Panc1 (cell line): ENCODE measurements around the gene CHSY1. TPM values are rescaled to one million over a fixed set of nuclear protein-coding genes. Genes with fewer than 3 reads are reported as not detected.

Experiments
- ATAC-seq: fragments of 200-7000 bp; cut with Tn5 transposase; 2 replicates; pipeline ENCODE4 v1.9.1; 2020; ENCODE audit warnings: mild to moderate bottlenecking, moderate library complexity
- BruUV-seq: library from RNA; stranded (reverse); fragments of 400-500 nt; replicated peaks from 2 replicates; lab custom pipeline; 2021; lab: Mats Ljungman, UMichigan
- CTCF ChIA-PET: fragments of 300-600 bp; sonication (Branson Sonifier 250); formaldehyde crosslinking; loops from one replicate; lab custom pipeline; 2022; ENCODE audit warnings: antibody characterized with exemption; lab: Charles Lee
- POLR2A ChIA-PET: fragments of 300-600 bp; sonication (Branson Sonifier 250); formaldehyde crosslinking; loops from one replicate; lab custom pipeline; 2022; ENCODE audit warnings: antibody characterized with exemption; lab: Charles Lee
- DNase-seq: peaks from one replicate; pipeline ENCODE4 v3.0.0-alpha.2; 2010; ENCODE audit warnings: low read depth, low spot score
- H3K27ac ChIP-seq: 2 replicates; pipeline ENCODE4 v1.5.1; 2011; ENCODE audit warnings: mild to moderate bottlenecking, low read length, inconsistent platforms
- H3K27me3 ChIP-seq: fragments of 200-500 bp; sonication (Bioruptor generic); 2 replicates; pipeline ENCODE4 v1.6.0; 2014; ENCODE audit warnings: low read length, inconsistent platforms; ENCODE audit not compliant: control insufficient read depth, insufficient read depth
- H3K36me3 ChIP-seq: fragments of 200-500 bp; sonication (Bioruptor generic); 2 replicates; pipeline ENCODE4 v1.5.1; 2014; ENCODE audit warnings: inconsistent platforms, mild to moderate bottlenecking, low read length, moderate library complexity; ENCODE audit not compliant: control insufficient read depth, insufficient read depth
- H3K4me1 ChIP-seq: 2 replicates; pipeline ENCODE4 v1.5.1; 2011; ENCODE audit warnings: inconsistent platforms, mild to moderate bottlenecking, low read length, moderate library complexity; ENCODE audit not compliant: control insufficient read depth, insufficient read depth
- H3K4me3 ChIP-seq, 2 experiments: 2 replicates each; pipeline ENCODE4 v1.5.1; 2011 to 2012; ENCODE audit warnings: low read depth in 2 of 2, low read length in 2 of 2, mild to moderate bottlenecking in 2 of 2, inconsistent platforms in 1 of 2, moderate library complexity in 1 of 2
- H3K9me3 ChIP-seq: fragments of 200-500 bp; sonication (Bioruptor generic); 2 replicates; pipeline ENCODE4 v1.5.1; 2014; ENCODE audit warnings: low read depth, mild to moderate bottlenecking, inconsistent platforms, low read length, moderate library complexity; ENCODE audit not compliant: control insufficient read depth, insufficient read depth
- POLR2AphosphoS5 ChIP-seq: IDR thresholded peaks from 2 replicates; pipeline ENCODE4 v1.6.1; 2012; ENCODE audit warnings: mild to moderate bottlenecking, low read depth, low read length, moderate library complexity
- REST ChIP-seq, 2 experiments: IDR thresholded peaks; 2 replicates each; pipeline ENCODE4 v1.6.1; 2011 to 2012; ENCODE audit warnings: low read depth in 2 of 2, control low read depth in 1 of 2, low read length in 1 of 2, mild to moderate bottlenecking in 1 of 2, moderate library complexity in 1 of 2; ENCODE audit not compliant: insufficient read depth in 1 of 2
- SIN3A ChIP-seq: IDR thresholded peaks from 2 replicates; pipeline ENCODE4 v1.6.1; 2012; ENCODE audit warnings: low read depth, mild to moderate bottlenecking, low read length, moderate library complexity, borderline replicate concordance; ENCODE audit not compliant: insufficient read depth
- TCF7L2 ChIP-seq: IDR thresholded peaks from 2 replicates; pipeline ENCODE4 v1.6.1; 2011; ENCODE audit warnings: mild to moderate bottlenecking, low read depth, low read length, inconsistent platforms
- in situ Hi-C: cut with HindIII; loops from 2 replicates; pipeline ENCODE4 v1.10.0; 2016; ENCODE audit warnings: low sequenced_read_pairs, low pct_unique_long_range_greater_than_20kb
- intact Hi-C: fragments of 100-400 bp; cut with micrococcal nuclease; formaldehyde crosslinking; loops from one replicate; pipeline ENCODE4 v1.10.0; 2022; ENCODE audit not compliant: unreplicated experiment
- total RNA-seq: library from RNA; stranded (reverse); gene quantifications from one replicate; pipeline ENCODE4 v1.2.1, GENCODE V29; 2021; ENCODE audit not compliant: unreplicated experiment
- TF ChIP-seq, protein P1 (sequence below): fragments of 450-650 bp; IDR thresholded peaks from 2 replicates; pipeline ENCODE4 v1.5.1; 2017; ENCODE audit warnings: mild to moderate bottlenecking

Gene CHSY1
- total RNA-seq, 1 experiment from 2014 or later = 50.8 TPM

DNA sequence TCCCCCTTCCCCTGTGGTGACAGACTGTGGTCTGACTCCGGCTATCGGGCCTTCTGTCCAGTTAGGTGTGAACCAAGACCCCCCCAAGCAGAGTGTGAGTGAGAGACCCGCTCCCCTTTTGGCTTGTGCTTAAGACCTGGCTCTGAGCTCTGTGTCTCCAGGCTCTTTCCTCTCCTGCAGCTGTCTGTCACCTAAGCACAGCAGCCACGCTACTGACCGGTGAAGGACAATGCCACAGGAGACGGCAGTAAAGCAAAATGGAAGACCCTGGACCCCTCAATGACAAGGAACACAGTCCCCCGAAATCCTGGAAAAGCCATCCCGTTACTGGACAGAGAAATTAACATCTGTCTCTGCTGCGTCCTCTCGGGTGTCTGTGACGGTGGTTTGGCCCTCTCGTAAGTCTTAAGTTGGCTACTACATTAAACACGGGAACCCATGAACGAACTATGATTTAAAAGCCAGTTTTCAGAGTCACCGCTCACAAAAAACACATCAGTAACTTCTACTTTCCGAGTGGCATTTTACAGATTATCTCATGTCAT lies 53.7 kb downstream of the CHSY1 start:
- POLR2A ChIA-PET = no interaction called here
- no peak for ATAC-seq
- DNase-seq = no peak
- H3K9me3 ChIP-seq = no peaks in the 10 kb centered on the region
- peak overlapping the region; percentile 57 for H3K27ac ChIP-seq
- peaks cover 60% of the 10 kb centered on the region for H3K4me1 ChIP-seq
- H3K36me3 ChIP-seq = no peaks in the 10 kb centered on the region
- no peaks in the 10 kb centered on the region for H3K27me3 ChIP-seq
- no peak overlapping the region for H3K4me3 ChIP-seq
- in situ Hi-C loops = no loop called here
- CTCF ChIA-PET = interaction anchor here (0.6 kb wide), 1 partner anchor 1455 kb away, joined by 3 read pairs; no protein-coding TSS in a partner anchor
- TF ChIP-seq POLR2AphosphoS5 (no peak), REST (IDR thresholded peaks at IDR 0.05; ENCODE audit: insufficient read depth in 1 of 2, low read depth in 2 of 2, low read length in 1 of 2) (no peak), SIN3A (no peak), TCF7L2 (no peak)
- TF ChIP-seq, protein P1, sequence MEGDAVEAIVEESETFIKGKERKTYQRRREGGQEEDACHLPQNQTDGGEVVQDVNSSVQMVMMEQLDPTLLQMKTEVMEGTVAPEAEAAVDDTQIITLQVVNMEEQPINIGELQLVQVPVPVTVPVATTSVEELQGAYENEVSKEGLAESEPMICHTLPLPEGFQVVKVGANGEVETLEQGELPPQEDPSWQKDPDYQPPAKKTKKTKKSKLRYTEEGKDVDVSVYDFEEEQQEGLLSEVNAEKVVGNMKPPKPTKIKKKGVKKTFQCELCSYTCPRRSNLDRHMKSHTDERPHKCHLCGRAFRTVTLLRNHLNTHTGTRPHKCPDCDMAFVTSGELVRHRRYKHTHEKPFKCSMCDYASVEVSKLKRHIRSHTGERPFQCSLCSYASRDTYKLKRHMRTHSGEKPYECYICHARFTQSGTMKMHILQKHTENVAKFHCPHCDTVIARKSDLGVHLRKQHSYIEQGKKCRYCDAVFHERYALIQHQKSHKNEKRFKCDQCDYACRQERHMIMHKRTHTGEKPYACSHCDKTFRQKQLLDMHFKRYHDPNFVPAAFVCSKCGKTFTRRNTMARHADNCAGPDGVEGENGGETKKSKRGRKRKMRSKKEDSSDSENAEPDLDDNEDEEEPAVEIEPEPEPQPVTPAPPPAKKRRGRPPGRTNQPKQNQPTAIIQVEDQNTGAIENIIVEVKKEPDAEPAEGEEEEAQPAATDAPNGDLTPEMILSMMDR = no peak
- BruUV-seq = no TSS peak
- intact Hi-C loops = no loop called here

GRCh38 chr15:101194546-101195125 lies 57.2 kb downstream of the CHSY1 start:
- intact Hi-C loops = no loop called here
- POLR2A ChIA-PET = no interaction called here
- in situ Hi-C loops = loop anchor here (5.0 kb wide), 1 partner anchor 48 kb away; no protein-coding TSS in a partner anchor
- no peak for TF ChIP-seq SIN3A
- no peak for TF ChIP-seq REST (IDR thresholded peaks at IDR 0.05; ENCODE audit: insufficient read depth in 1 of 2, low read depth in 2 of 2, low read length in 1 of 2)
- no peak for TF ChIP-seq TCF7L2
- TF ChIP-seq POLR2AphosphoS5 = no peak
- TF ChIP-seq, protein P1 = no peak
- CTCF ChIA-PET = no interaction called here
- H3K27me3 ChIP-seq = no peaks in the 10 kb centered on the region
- ATAC-seq (no peak), DNase-seq (no peak)
- no peaks in the 10 kb centered on the region for H3K36me3 ChIP-seq
- no peak overlapping the region for H3K27ac ChIP-seq
- no peak overlapping the region for H3K4me3 ChIP-seq
- no peaks in the 10 kb centered on the region for H3K9me3 ChIP-seq
- peaks cover 52% of the 10 kb centered on the region for H3K4me1 ChIP-seq
- no TSS peak for BruUV-seq
